Astrocyte (in vitro differentiated cells and primary cell): ENCODE results near the gene ACOT7. TPM values are rescaled to one million over a fixed set of nuclear protein-coding genes. Genes with fewer than 3 reads are reported as not detected.

Experiments
- DNase-seq: peaks from one replicate; pipeline ENCODE4 v3.0.0-alpha.2; 2010; ENCODE audit warnings: low read depth
- FAIRE-seq: peaks from 2 replicates; lab custom pipeline; 2011; peaks lifted over from hg19 to GRCh38; lab: Jason Lieb, UNC
- H2AFZ ChIP-seq: 2 replicates; pipeline ENCODE4 v1.6.0; 2012; ENCODE audit warnings: low read depth, low read length, inconsistent platforms
- H3K27ac ChIP-seq: 2 replicates; pipeline ENCODE4 v1.5.1; 2011; ENCODE audit warnings: low read depth, low read length, inconsistent platforms
- H3K27me3 ChIP-seq: 2 replicates; pipeline ENCODE4 v1.6.0; 2011; ENCODE audit warnings: low read length, inconsistent platforms; ENCODE audit not compliant: insufficient read depth
- H3K36me3 ChIP-seq: 2 replicates; pipeline ENCODE4 v1.5.1; 2011; ENCODE audit warnings: low read length, inconsistent platforms; ENCODE audit not compliant: insufficient read depth
- H3K4me1 ChIP-seq: 2 replicates; pipeline ENCODE4 v1.5.1; 2011; ENCODE audit warnings: low read length, inconsistent platforms; ENCODE audit not compliant: insufficient read depth
- H3K4me2 ChIP-seq: 2 replicates; pipeline ENCODE4 v1.6.0; 2012; ENCODE audit warnings: low read length, inconsistent platforms
- H3K4me3 ChIP-seq: 2 replicates; pipeline ENCODE4 v1.5.1; 2011; ENCODE audit warnings: low read depth, mild to moderate bottlenecking, low read length, inconsistent platforms; ENCODE audit not compliant: insufficient read depth
- H3K79me2 ChIP-seq: 2 replicates; pipeline ENCODE4 v1.6.0; 2012; ENCODE audit warnings: mild to moderate bottlenecking, low read length, inconsistent platforms; ENCODE audit not compliant: insufficient read depth
- H3K9ac ChIP-seq: 2 replicates; pipeline ENCODE4 v1.6.0; 2012; ENCODE audit warnings: mild to moderate bottlenecking, low read length, inconsistent platforms
- H3K9me3 ChIP-seq: 2 replicates; pipeline ENCODE4 v1.5.1; 2012; ENCODE audit warnings: low read depth, mild to moderate bottlenecking, low read length, inconsistent platforms; ENCODE audit not compliant: insufficient read depth
- H4K20me1 ChIP-seq: 2 replicates; pipeline ENCODE4 v1.6.0; 2012; ENCODE audit warnings: low read length, inconsistent platforms; ENCODE audit not compliant: insufficient read depth
- H3K27ac Mint-ChIP-seq: one replicate; pipeline ENCODE4 v1.8.0; 2021; ENCODE audit warnings: mild to moderate bottlenecking, mixed read lengths; ENCODE audit not compliant: unreplicated experiment
- H3K27me3 Mint-ChIP-seq: one replicate; pipeline ENCODE4 v1.8.0; 2021; ENCODE audit warnings: low read depth, mixed read lengths; ENCODE audit not compliant: unreplicated experiment
- H3K36me3 Mint-ChIP-seq: one replicate; pipeline ENCODE4 v1.8.0; 2021; ENCODE audit warnings: low read depth, mixed read lengths; ENCODE audit not compliant: unreplicated experiment
- H3K4me1 Mint-ChIP-seq: one replicate; pipeline ENCODE4 v1.8.0; 2021; ENCODE audit warnings: low read depth, mixed read lengths; ENCODE audit not compliant: unreplicated experiment
- H3K4me3 Mint-ChIP-seq: one replicate; pipeline ENCODE4 v1.8.0; 2021; ENCODE audit warnings: mild to moderate bottlenecking, moderate library complexity, mixed read lengths; ENCODE audit not compliant: unreplicated experiment
- H3K9me3 Mint-ChIP-seq: one replicate; pipeline ENCODE4 v1.8.0; 2021; ENCODE audit warnings: mild to moderate bottlenecking, mixed read lengths; ENCODE audit not compliant: unreplicated experiment
- CTCF ChIP-seq: IDR thresholded peaks from 2 replicates; pipeline ENCODE4 v1.5.1; 2011; ENCODE audit warnings: low read depth, mild to moderate bottlenecking, inconsistent platforms, low read length, moderate library complexity; ENCODE audit not compliant: insufficient read depth
- EZH2 ChIP-seq: IDR thresholded peaks from 2 replicates; pipeline ENCODE4 v1.6.1; 2012; ENCODE audit warnings: mild to moderate bottlenecking, low read length, inconsistent platforms; ENCODE audit not compliant: insufficient read depth
- total RNA-seq: library from RNA; stranded (reverse); gene quantifications from 2 replicates; pipeline ENCODE4 v1.2.1, GENCODE V29; 2021

Gene ACOT7
- total RNA-seq, 1 donor from 2014 or later, result 91.1 TPM

GRCh38 chr1:6259491-6260362, 133.8 kb downstream of the ACOT7 start:
- H3K9ac ChIP-seq, result no peak overlapping the region
- no peak overlapping the region for H3K27ac Mint-ChIP-seq

GRCh38 chr1:6258675-6259074, 134.9 kb downstream of the ACOT7 start:
- DNase-seq, result no peak
- H3K4me3 Mint-ChIP-seq, result no peak overlapping the region
- H3K36me3 Mint-ChIP-seq, result peaks cover 2% of the 10 kb centered on the region

More at GRCh38 chr1:6259491-6260362, 133.8 kb downstream of the ACOT7 start:
- peak; percentile 47 for DNase-seq
- peak overlapping the region; percentile 44 for H3K4me3 ChIP-seq
- peaks cover 20% of the 10 kb centered on the region for H4K20me1 ChIP-seq
- no peaks in the 10 kb centered on the region for H3K4me1 Mint-ChIP-seq
- H3K36me3 ChIP-seq, result no peaks in the 10 kb centered on the region
- peak overlapping the region; percentile 89 for H3K4me2 ChIP-seq
- H3K36me3 Mint-ChIP-seq, result no peaks in the 10 kb centered on the region
- H3K4me1 ChIP-seq, result peaks cover 7% of the 10 kb centered on the region
- no peaks in the 10 kb centered on the region for H3K9me3 Mint-ChIP-seq
- peak overlapping the region; percentile 76 for H3K4me3 Mint-ChIP-seq
- no peak for FAIRE-seq
- H3K27ac ChIP-seq, result no peak overlapping the region
- H3K27me3 Mint-ChIP-seq, result peaks cover 32% of the 10 kb centered on the region
- no peak overlapping the region for H2AFZ ChIP-seq
- H3K79me2 ChIP-seq, result no peaks in the 10 kb centered on the region
- no peaks in the 10 kb centered on the region for H3K27me3 ChIP-seq
- no peak for TF ChIP-seq EZH2
- no peak for TF ChIP-seq CTCF
- no peaks in the 10 kb centered on the region for H3K9me3 ChIP-seq

More at GRCh38 chr1:6258675-6259074, 134.9 kb downstream of the ACOT7 start:
- H3K4me3 ChIP-seq, result no peak overlapping the region
- H3K36me3 ChIP-seq, result no peaks in the 10 kb centered on the region
- H3K9ac ChIP-seq, result no peak overlapping the region
- H3K27ac ChIP-seq, result no peak overlapping the region
- peaks cover 7% of the 10 kb centered on the region for H3K4me1 ChIP-seq
- peaks cover 20% of the 10 kb centered on the region for H4K20me1 ChIP-seq
- H3K9me3 ChIP-seq, result no peaks in the 10 kb centered on the region
- no peak overlapping the region for H2AFZ ChIP-seq
- H3K79me2 ChIP-seq, result no peaks in the 10 kb centered on the region
- Mint-ChIP-seq H3K27me3 (peaks cover 36% of the 10 kb centered on the region), H3K4me1 (no peaks in the 10 kb centered on the region), H3K9me3 (no peaks in the 10 kb centered on the region), H3K27ac (no peak overlapping the region)
- FAIRE-seq, result no peak
- no peak for TF ChIP-seq CTCF
- no peak for TF ChIP-seq EZH2
- no peak overlapping the region for H3K4me2 ChIP-seq
- no peaks in the 10 kb centered on the region for H3K27me3 ChIP-seq
